GM23248 (cell line): ENCODE results near the gene PLEKHG3.

ENCODE experiments used
- EZH2 ChIP-seq: fragments of 200-600 bp; sonication (generic); IDR thresholded peaks from 2 replicates; pipeline ENCODE4 v1.6.1; 2018; ENCODE audit warnings: antibody characterized with exemption, mild to moderate bottlenecking; ENCODE audit not compliant: insufficient read depth, poor library complexity, severe bottlenecking
- EZH2phosphoT487 ChIP-seq: fragments of 200-600 bp; sonication (generic); IDR thresholded peaks from 2 replicates; pipeline ENCODE4 v1.6.1; 2018; ENCODE audit warnings: antibody characterized with exemption, moderate library complexity, mild to moderate bottlenecking, low read depth; ENCODE audit not compliant: insufficient read depth

DNA sequence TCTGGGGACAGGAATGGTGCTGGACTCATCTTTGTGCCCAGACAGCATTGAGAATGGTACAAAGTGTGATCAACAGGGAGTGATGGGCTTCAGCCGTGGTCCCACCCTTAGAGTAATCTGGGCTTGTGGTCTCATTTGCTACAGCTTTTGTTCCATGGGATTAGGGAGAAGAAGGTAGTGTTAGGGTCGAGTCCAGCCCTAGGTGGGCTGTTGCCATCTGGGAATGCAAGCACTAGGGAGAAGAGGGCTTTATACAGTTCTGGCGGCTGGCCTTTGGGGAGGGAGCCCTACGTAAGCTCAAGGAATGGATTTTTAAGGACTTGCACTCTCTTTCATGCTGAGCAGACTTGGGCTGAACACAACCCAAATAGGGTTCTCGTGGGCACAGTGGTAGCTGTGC is 4.9 kb downstream of the PLEKHG3 start:
- TF ChIP-seq EZH2 = no peak
- no peak for TF ChIP-seq EZH2phosphoT487
